GM21529 (cell line): ENCODE results near the gene CRY2.
"Not testable (repeated sequence)": the region's sequence is repeated elsewhere in the genome, so short reads cannot be mapped to it uniquely, and the experiment has no call there.

ENCODE experiments used
- ATAC-seq: cut with Tn5 transposase; IDR thresholded peaks from one replicate; pipeline ENCODE4 v1.9.1; 2021; ENCODE audit not compliant: unreplicated experiment

The CRY2 gene

DNA sequence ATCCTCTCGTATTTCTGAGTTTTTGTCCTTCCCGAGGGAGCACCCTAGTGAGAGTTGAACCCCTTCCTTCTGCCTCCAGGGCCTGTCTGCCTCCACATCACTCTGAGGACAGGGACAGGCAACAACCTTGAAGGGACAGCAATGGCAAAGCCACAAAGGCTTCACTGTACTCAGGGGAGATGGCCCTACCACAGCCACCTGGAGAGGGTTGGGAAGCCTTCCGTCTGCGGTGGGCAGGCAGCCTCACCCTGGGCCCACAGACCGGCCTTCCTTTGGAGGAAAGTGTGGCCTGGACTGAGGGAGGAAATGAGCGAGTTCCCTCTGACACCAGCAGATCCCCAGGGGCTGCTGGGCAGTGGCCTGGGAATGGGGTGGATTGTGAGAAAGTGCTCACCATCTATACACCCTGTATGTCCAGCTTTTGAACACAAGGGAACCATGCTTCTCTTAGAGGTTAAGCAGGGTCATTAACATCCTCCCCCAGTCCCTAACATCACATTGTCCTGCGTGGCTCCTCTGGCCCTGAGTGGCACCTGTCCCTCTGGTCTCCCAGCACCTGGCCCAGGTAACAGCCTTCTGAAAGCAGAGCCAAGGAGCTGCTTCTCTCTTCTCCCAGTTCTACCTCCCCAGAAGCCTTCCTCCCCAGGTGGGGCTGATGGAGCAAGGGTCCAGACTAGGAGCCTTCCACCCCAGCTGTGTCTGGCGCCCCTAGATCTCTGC, 35.5 kb upstream of the CRY2 start:
- ATAC-seq = no peak

DNA sequence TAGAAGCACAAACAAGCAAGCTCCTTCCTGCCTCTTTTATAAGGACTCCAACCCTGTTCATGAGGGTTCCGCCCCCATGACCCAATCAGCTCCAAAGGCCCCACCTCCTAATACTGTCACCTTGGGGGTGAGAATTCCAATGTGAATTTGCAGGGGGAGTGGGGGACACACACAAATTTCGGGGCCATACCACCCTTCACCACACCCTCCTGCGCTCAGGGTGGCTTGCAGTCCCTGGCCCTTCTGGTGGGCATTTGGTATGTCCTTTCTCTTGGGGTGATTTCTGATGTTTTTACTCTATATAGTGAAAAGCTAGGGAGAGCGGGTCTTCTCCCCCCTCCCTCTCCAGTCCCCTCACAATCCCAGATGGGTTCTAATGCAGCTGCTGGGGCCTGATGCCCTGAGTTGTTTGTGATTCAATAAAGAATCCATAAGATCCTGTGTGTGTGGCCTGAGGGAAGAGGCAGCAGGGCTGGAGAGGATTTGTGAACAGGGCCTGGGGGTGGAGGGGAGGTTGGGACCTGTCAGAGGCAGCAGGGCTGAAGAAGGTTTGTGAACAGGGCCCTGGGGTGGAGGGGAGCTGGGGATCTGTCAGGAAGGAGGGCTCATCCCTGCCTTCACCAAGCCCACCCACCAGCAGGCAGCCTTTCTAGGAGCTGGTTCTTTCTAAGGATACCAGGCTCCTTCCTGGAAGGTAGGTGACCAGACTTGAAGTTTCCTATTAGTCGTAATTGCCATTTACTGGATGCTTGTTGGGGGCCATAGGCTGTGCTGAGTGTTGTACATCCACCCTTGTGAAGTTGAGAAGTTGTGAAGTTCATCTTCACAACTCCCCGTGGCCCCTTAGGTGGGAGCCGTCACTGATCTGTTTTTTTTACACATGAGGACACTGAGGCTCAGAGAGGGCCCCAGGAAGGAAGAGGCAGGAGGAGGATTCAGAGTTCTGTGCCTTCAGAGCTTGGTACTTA, 34.4 kb upstream of the CRY2 start:
- no peak for ATAC-seq

GRCh38 chr11:45815747-45816146, 31.5 kb upstream of the CRY2 start:
- no peak for ATAC-seq

DNA sequence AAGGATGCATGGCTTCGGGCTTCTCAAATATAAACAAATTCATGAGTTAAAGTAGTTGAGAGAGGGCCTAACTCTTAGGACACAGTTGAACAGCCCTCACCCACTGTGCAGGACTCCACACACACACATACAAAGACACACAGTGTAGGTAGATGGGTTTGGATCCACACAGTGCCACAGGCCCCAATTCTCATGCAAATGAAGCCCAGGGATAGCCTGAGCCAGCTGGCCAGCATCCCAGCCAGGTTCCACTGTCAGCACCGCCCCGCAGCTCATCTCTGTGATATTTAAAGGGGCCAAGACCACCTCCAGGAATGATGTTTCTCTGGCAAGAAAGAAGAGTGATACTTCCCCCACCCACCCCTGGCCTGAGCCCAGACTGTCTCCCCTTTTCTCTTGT, 30.7 kb upstream of the CRY2 start:
- ATAC-seq = no peak

- ATAC-seq = peak; percentile 80
Measured at GRCh38 chr11:45817191-45817590, 30.1 kb upstream of the CRY2 start.

DNA sequence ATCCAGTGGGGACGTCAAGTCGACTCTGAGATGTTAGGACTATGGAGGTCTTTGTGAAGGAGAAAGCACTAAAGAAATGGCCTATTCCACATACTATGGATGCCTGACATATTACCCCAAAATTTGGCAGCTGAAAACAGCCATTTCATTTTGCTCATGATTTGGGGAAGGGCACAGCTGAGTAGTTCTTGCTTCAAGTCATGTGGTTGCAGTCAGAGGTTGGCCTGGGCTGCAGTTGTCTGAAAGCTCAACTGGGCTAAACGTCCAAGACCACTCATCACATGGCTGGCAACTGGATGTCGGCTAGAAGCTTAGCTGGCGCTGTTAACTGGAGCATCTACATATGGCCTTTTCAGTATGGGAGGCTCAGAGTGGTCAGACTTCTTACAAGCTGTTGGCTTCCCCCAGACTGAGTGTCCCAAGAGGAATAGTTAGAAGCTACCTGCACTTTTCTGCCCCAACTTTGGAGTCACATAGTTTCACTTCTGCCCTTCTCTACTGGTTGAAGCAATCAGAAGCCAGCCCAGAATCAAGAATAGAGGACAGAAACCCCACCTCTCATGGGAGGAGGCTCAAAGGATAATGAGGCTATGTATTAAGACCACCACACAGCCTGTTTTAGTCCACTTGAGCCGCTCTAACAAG, 28.2 kb upstream of the CRY2 start:
- no peak for ATAC-seq

DNA sequence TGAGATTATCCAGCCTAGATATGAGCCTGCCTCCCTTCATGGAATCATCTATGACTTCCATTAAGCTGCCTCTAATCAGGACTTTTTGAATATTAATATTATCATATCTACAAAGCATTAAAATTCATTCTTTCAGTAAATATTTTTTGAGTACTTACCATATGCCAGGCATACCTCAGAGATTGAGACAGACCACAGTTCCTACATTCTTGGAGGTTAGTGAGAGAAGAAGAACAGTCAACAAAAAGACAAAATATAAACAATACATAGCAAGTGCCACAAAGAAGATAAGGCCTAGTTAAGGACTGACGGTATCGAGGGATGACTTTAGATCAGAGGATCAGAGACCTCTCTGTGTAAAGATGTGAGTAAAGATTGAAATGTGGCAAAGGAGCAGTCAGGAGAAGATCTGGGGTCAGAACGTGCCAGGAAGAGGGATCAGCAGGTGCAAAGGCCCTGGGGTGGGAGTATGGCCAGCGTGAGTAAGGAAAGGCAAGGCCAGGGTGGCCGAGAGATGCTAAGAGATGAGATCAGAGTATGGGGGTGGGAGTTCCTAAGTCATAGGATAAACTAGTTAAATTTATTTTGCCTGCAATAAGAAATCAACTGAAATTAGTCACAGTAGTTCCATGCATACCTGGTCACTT, 26.9 kb upstream of the CRY2 start:
- no peak for ATAC-seq

DNA sequence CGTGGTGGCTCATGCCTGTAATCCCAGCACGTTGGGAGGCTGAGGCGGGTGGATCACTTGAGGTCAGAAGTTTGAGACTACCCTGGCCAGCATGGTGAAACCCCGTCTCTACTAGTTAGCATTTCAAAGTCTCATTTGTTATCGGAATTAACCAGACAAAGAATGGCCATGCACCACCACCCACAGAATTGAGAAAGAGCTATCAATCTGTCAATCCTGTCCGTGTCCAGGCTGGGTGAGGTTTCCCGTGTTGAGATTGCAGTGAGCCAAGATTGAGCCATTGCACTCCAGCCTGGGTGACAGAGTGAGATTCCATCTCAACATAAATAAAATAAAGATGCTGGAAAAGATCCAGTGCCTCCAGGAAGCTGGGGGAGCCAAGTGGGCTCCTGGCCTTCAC, 20.8 kb upstream of the CRY2 start:
- not testable (repeated sequence) for ATAC-seq

GRCh38 chr11:45827123-45827522, 20.2 kb upstream of the CRY2 start:
- ATAC-seq = no peak

DNA sequence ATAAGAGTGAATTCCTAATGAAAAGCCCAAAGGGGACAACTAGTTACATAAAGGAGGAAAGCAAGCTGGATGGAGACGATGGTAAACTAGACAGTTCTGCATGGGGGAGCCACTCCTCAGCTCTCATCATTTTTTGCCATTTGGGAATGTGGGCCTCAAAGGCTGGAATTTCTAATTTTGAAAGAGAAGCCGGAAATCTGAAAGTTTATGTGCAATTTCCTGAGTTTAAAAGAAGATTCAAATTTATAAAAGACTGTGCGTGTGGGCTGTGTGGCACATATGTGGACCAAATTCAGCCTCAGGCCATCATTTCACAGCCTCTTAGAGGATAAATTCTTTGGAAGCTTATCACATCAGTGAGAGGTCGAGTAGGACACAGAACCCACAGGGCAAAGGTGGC, 18.3 kb upstream of the CRY2 start:
- ATAC-seq = no peak

DNA sequence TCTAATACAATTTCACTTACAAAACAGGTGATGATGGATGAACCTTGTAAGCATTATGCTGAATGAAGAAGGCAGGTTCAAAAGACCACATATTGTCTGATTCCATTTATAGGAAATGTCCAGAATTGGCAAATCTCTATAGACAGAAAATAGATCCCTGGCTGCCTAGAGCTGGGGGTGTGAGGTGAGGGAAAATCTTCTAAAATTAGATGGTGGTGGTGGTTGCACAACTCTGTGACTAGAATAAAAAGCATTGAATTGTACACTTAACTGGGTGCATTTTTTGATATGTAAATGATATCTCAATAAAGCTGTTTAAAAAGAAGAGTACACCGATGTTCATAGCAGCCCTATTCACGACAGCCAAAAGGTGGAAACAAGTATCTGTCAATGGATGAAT, 16.7 kb upstream of the CRY2 start:
- ATAC-seq = no peak

- no peak for ATAC-seq
Measured at GRCh38 chr11:45832811-45833441, 14.3 kb upstream of the CRY2 start.

GRCh38 chr11:45833761-45834160, 13.5 kb upstream of the CRY2 start:
- no peak for ATAC-seq

DNA sequence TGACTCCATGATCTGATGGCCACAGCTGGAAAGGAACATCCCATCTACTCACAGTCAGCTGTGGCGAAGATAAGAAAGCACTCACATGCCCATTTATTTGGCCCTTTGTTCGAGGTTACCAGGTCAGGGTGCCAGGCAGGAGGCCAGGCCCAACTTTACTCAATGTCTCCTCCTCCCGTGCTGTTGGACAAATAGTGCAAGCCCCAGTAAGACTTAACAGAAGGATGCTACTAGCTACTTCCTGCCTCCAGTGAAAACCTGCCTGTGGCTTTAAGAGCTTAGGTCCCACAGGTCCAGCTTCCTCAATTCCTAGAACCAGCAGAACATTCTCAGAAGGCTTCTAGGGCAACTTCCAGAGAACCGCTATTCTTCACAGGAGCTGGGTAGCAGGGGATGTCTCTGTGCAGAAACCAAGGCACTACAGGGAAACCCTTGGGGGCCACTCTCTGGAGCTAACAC, 12.9 kb upstream of the CRY2 start:
- ATAC-seq = no peak

GRCh38 chr11:45839204-45839603, 8.1 kb upstream of the CRY2 start:
- ATAC-seq = no peak

GRCh38 chr11:45840251-45840650, 7.0 kb upstream of the CRY2 start:
- not testable (repeated sequence) for ATAC-seq

DNA sequence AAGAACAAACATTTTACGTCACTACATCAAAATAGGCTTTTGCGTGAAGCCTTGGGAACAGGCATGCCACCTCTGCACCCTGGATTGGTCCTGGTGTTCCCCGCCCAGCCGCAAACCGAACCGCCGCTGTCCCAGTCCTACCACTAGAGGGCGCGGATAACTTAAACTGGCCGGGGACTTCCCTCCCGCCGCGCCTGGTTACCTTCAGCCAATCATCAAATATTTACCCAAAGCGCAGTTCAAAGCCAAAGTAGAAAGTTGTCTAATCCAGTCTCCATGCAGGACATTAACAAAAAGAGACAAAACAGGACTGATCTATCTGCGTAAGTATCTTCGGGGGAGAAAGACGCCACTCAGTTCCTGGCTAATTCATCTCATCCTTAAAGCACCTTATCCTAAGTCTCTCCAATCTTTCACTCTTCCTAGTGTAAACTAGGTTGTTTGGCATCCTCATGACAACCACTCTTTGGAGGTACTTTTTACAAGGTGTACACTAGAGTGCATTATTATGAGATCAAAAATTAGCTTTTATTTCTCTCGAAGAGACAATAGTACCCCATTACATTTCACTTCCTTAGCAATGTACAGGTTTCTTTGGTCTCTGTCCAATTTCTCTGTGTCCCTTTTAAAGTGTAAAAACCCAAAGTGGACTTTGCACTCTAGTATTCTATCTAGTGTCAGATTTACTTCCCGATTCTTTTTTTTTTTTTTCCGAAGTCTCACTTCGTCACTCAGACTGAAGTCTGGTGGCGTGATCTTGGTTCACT, 3.9 kb upstream of the CRY2 start:
- no peak for ATAC-seq

DNA sequence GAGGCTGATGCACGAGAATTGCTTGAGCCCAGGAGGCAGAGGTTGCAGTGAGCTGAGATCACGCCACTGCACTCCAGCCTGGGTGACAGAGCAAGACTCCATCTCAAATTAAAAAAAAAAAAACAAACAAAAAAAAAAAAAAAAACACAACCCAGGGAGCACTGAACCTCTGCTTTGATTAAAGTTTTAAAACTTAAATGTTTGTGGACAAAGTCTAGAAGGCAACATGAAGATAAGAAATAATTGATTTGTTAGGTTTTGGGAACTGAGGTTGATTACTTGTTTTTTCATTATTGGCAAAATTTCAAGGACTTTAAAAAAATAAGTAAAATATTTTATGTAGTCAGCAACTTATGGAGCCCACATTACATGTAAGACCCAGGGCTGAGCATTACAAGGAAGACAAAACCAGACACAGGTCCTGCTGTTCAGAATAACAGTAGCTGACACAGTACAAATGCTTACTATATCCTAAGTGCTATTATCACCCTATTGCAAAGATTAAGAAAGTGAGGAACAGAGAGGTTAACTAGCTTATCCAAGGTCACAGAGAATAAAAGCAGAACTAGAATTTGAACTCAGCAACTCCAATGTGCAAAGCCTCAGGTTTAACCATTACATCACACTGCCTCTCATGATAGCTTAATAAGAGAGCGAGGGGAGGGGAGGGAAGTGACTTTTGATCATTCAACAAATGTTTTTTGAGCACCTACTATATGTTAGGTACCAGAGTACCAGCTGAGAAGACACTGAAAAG, 2.3 kb upstream of the CRY2 start:
- no peak for ATAC-seq

- ATAC-seq = no peak
Measured at GRCh38 chr11:45846174-45846675, 1.1 kb upstream of the CRY2 start.
